HL-60 (cell line): Measurements from ENCODE around the gene FBXW5.

Experiments used
- DNase-seq, 2 experiments: peaks; one replicate each; pipeline ENCODE4 v3.0.0-alpha.2; 2010 to 2020; ENCODE audit warnings: low read depth in 1 of 2, low spot score in 1 of 2
- H3K27ac ChIP-seq: fragments of 250-450 bp; sonication (Bioruptor Pico); replicated peaks from 2 replicates; pipeline ENCODE4 v1.5.1; 2020; ENCODE audit warnings: mild to moderate bottlenecking, moderate library complexity
- H3K27me3 ChIP-seq: fragments of 250-450 bp; sonication (Bioruptor Pico); 2 replicates; pipeline ENCODE4 v1.5.1; 2021; ENCODE audit warnings: mild to moderate bottlenecking, moderate library complexity; ENCODE audit not compliant: insufficient read depth, poor library complexity, severe bottlenecking
- H3K4me3 ChIP-seq: replicated peaks from 2 replicates; pipeline ENCODE4 v1.5.1; 2011; ENCODE audit warnings: mild to moderate bottlenecking, control low read depth, low read length; ENCODE audit not compliant: insufficient read depth
- CTCF ChIP-seq: IDR thresholded peaks from one replicate; pipeline ENCODE4 v1.5.1; 2011; ENCODE audit warnings: low read length, control low read depth, inconsistent platforms; ENCODE audit not compliant: insufficient read depth
- GABPA ChIP-seq: IDR thresholded peaks from 2 replicates; pipeline ENCODE4 v1.6.1; 2012; ENCODE audit warnings: low read depth
- POLR2AphosphoS5 ChIP-seq: IDR thresholded peaks from 2 replicates; pipeline ENCODE4 v1.6.1; 2012; ENCODE audit warnings: low read depth
- REST ChIP-seq: IDR thresholded peaks from 2 replicates; pipeline ENCODE4 v1.6.1; 2012; ENCODE audit warnings: low read depth; ENCODE audit not compliant: insufficient replicate concordance
- SPI1 ChIP-seq: IDR thresholded peaks from 2 replicates; pipeline ENCODE4 v1.6.1; 2012; ENCODE audit warnings: low read depth, mild to moderate bottlenecking, borderline replicate concordance

FBXW5 gene

GRCh38 chr9:136963341-136963740 is 18.8 kb upstream of the FBXW5 start:
- DNase-seq: no peak
- H3K27me3 ChIP-seq: no peaks in the 10 kb centered on the region
- H3K4me3 ChIP-seq: no peak overlapping the region
- H3K27ac ChIP-seq: no peak overlapping the region
- no peak for TF ChIP-seq REST
- TF ChIP-seq SPI1: no peak
- no peak for TF ChIP-seq POLR2AphosphoS5
- no peak for TF ChIP-seq GABPA
- no peak for TF ChIP-seq CTCF

- Histone ChIP-seq H3K27ac (no peak overlapping the region), H3K27me3 (no peaks in the 10 kb centered on the region), H3K4me3 (no peak overlapping the region)
- DNase-seq: no peak
- TF ChIP-seq REST (no peak), POLR2AphosphoS5 (no peak), CTCF (no peak), GABPA (no peak), SPI1 (no peak)
These were observed 18.2 kb upstream of the FBXW5 start for GRCh38 chr9:136962701-136963248.

GRCh38 chr9:136962163-136962562 is 17.6 kb upstream of the FBXW5 start:
- TF ChIP-seq POLR2AphosphoS5: no peak
- no peak for TF ChIP-seq GABPA
- TF ChIP-seq SPI1: no peak
- no peak for TF ChIP-seq CTCF
- TF ChIP-seq REST: no peak
- no peak for DNase-seq
- Histone ChIP-seq H3K27me3 (no peaks in the 10 kb centered on the region), H3K4me3 (no peak overlapping the region), H3K27ac (no peak overlapping the region)
